Keratinocyte (primary cell): ENCODE measurements around the gene TMED6.

Experiments
- EZH2 ChIP-seq: IDR thresholded peaks from one replicate; pipeline ENCODE4 v1.6.1; 2012; ENCODE audit warnings: inconsistent platforms, mild to moderate bottlenecking, low read length, moderate library complexity
- TF ChIP-seq, protein P1 (sequence below), 3 experiments: IDR thresholded peaks in 1 of 3; conservative IDR thresholded peaks in 1 of 3; optimal IDR thresholded peaks in 1 of 3; 2 replicates in 2 of 3; 3 replicates in 1 of 3; pipeline versions ENCODE3 to v1.5.1; 2011; ENCODE audit warnings: low read length in 3 of 3, mild to moderate bottlenecking in 3 of 3, moderate library complexity in 2 of 3, control low read depth in 1 of 3, inconsistent platforms in 1 of 3; ENCODE audit not compliant: insufficient read depth in 2 of 3; ENCODE audit errors: extremely low read depth in 1 of 3

DNA sequence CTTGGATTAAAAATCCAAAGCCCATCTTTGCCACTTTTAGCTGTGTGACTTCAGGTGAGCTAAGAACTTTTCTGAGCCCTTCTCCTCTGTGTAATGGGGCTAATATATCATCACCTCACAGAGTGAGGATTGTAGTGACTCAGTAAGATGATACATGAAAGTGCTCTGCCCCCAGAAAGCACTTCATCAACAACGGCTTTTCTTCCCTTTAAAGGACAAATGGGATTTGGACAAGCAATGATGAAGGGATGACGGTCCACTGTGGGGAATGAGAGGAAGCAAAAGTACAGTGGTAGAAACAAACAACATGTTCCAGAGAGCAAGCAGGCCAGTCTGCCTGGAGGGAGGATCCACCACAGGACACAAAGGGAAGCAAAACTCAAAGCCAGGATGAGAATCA lies 14.3 kb upstream of the TMED6 start:
- TF ChIP-seq, protein P1, sequence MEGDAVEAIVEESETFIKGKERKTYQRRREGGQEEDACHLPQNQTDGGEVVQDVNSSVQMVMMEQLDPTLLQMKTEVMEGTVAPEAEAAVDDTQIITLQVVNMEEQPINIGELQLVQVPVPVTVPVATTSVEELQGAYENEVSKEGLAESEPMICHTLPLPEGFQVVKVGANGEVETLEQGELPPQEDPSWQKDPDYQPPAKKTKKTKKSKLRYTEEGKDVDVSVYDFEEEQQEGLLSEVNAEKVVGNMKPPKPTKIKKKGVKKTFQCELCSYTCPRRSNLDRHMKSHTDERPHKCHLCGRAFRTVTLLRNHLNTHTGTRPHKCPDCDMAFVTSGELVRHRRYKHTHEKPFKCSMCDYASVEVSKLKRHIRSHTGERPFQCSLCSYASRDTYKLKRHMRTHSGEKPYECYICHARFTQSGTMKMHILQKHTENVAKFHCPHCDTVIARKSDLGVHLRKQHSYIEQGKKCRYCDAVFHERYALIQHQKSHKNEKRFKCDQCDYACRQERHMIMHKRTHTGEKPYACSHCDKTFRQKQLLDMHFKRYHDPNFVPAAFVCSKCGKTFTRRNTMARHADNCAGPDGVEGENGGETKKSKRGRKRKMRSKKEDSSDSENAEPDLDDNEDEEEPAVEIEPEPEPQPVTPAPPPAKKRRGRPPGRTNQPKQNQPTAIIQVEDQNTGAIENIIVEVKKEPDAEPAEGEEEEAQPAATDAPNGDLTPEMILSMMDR (optimal IDR thresholded peaks at IDR 0.05 in 1 of 3, IDR thresholded peaks at IDR 0.05 in 1 of 3, conservative IDR thresholded peaks at IDR 0.05 in 1 of 3; ENCODE audit: extremely low read depth in 1 of 3, insufficient read depth in 2 of 3, low read length in 3 of 3): no peak
- no peak for TF ChIP-seq EZH2
